Measurements from ENCODE around the gene GID4.

Gene GID4

GRCh38 chr17:18025241-18025944 is 13.8 kb upstream of the GID4 start:
- intact Hi-C loops (cut with DNase I; ENCODE audit: low total_unique reads): loop anchor here (10.0 kb wide), 1 partner anchor 221 kb away; no protein-coding TSS in a partner anchor
- peak in 1 of 2 donors; percentile 20 for DNase-seq
- H3K27ac ChIP-seq: no peak overlapping the region

GRCh38 chr17:18025945-18026776 is 13.0 kb upstream of the GID4 start:
- no peak overlapping the region for H3K4me3 ChIP-seq
- H3K9me3 ChIP-seq: no peaks in the 10 kb centered on the region
- DNase-seq: peak in 1 of 2 donors; percentile 54
- no peaks in the 10 kb centered on the region for H3K4me1 ChIP-seq
- H3K27ac ChIP-seq: no peak overlapping the region
- intact Hi-C loops (cut with DNase I; ENCODE audit: low total_unique reads): loop anchor here (10.0 kb wide), 1 partner anchor 221 kb away; no protein-coding TSS in a partner anchor
- TF ChIP-seq CTCF (IDR thresholded peaks at IDR 0.05): no peak
- H3K36me3 ChIP-seq: peaks cover 8 to 52% (median 22%) of the 10 kb centered on the region in 3 donors
- H3K27me3 ChIP-seq: no peaks in the 10 kb centered on the region

More at GRCh38 chr17:18025241-18025944, 13.8 kb upstream of the GID4 start:
- Histone ChIP-seq H3K9me3 (no peaks in the 10 kb centered on the region), H3K4me1 (no peaks in the 10 kb centered on the region), H3K4me3 (no peak overlapping the region), H3K36me3 (peaks cover 8 to 59% (median 24%) of the 10 kb centered on the region in 3 donors), H3K27me3 (no peaks in the 10 kb centered on the region)
- TF ChIP-seq CTCF (IDR thresholded peaks at IDR 0.05): no peak

GRCh38 chr17:18027280-18027679 is 11.9 kb upstream of the GID4 start:
- no peaks in the 10 kb centered on the region for H3K4me1 ChIP-seq
- DNase-seq: peak in 1 of 2 donors; percentile 24
- H3K36me3 ChIP-seq: peaks cover 8 to 42% (median 16%) of the 10 kb centered on the region in 3 donors
- no peak for TF ChIP-seq CTCF (IDR thresholded peaks at IDR 0.05)
- H3K27ac ChIP-seq: no peak overlapping the region
- no peak overlapping the region for H3K4me3 ChIP-seq
- H3K27me3 ChIP-seq: no peaks in the 10 kb centered on the region
- no peaks in the 10 kb centered on the region for H3K9me3 ChIP-seq
- intact Hi-C loops (cut with DNase I; ENCODE audit: low total_unique reads): loop anchor here (10.0 kb wide), 1 partner anchor 222 kb away; no protein-coding TSS in a partner anchor

GRCh38 chr17:18028114-18028951 is 10.9 kb upstream of the GID4 start:
- Histone ChIP-seq H3K9me3 (no peaks in the 10 kb centered on the region), H3K36me3 (peaks cover 8 to 41% (median 16%) of the 10 kb centered on the region in 3 donors), H3K4me3 (no peak overlapping the region), H3K27me3 (no peaks in the 10 kb centered on the region), H3K4me1 (no peaks in the 10 kb centered on the region), H3K27ac (no peak overlapping the region)
- no peak for TF ChIP-seq CTCF (IDR thresholded peaks at IDR 0.05)
- peak in 1 of 2 donors; percentile 32 for DNase-seq
- intact Hi-C loops (cut with DNase I; ENCODE audit: low total_unique reads): loop anchor here (10.0 kb wide), 1 partner anchor 224 kb away; no protein-coding TSS in a partner anchor

GRCh38 chr17:18028952-18029540 is 10.2 kb upstream of the GID4 start:
- no peak overlapping the region for H3K27ac ChIP-seq
- H3K27me3 ChIP-seq: no peaks in the 10 kb centered on the region
- DNase-seq: peak in 1 of 2 donors; percentile 25
- no peak for TF ChIP-seq CTCF (IDR thresholded peaks at IDR 0.05)
- H3K4me1 ChIP-seq: no peaks in the 10 kb centered on the region
- H3K9me3 ChIP-seq: no peaks in the 10 kb centered on the region
- no peak overlapping the region for H3K4me3 ChIP-seq
- intact Hi-C loops (cut with DNase I; ENCODE audit: low total_unique reads): loop anchor here (10.0 kb wide), 1 partner anchor 224 kb away; no protein-coding TSS in a partner anchor
- peaks cover 8 to 34% (median 15%) of the 10 kb centered on the region in 3 donors for H3K36me3 ChIP-seq
